Kidney (tissue), 14 donors: ENCODE data around the gene CHEK2. TPM values are rescaled to one million over a fixed set of nuclear protein-coding genes. Genes with fewer than 3 reads are reported as not detected.
A peak's percentile ranks its signal among the peaks of the same experiment; 100 is the strongest.

Experiments
- DNase-seq, 5 donors: peaks; one replicate each; pipeline ENCODE4 v3.0.0-alpha.2; 2013 to 2020
- FAIRE-seq: peaks from 2 replicates; lab custom pipeline; 2012; peaks lifted over from hg19 to GRCh38; lab: Jason Lieb, UNC
- H3K27ac ChIP-seq, 2 donors: one replicate each; pipeline ENCODE4 v1.7.0; 2013; ENCODE audit warnings: low read depth in 2 of 2, low read length in 2 of 2, inconsistent platforms in 1 of 2
- H3K27me3 ChIP-seq: one replicate; pipeline ENCODE4 v1.7.1; 2013; ENCODE audit warnings: low read length, inconsistent platforms; ENCODE audit not compliant: control insufficient read depth, insufficient read depth
- H3K36me3 ChIP-seq, 3 donors: one replicate each; pipeline versions ENCODE4 v1.7.0 to v1.7.1; 2013; ENCODE audit warnings: low read length in 3 of 3, control low read depth in 1 of 3, inconsistent platforms in 1 of 3; ENCODE audit not compliant: insufficient read depth in 3 of 3, control insufficient read depth in 2 of 3
- H3K4me1 ChIP-seq, 3 donors: one replicate each; pipeline versions ENCODE4 v1.7.0 to v1.7.1; 2013; ENCODE audit warnings: low read length in 3 of 3, inconsistent platforms in 1 of 3, low read depth in 1 of 3; ENCODE audit not compliant: control insufficient read depth in 2 of 3, insufficient read depth in 2 of 3
- H3K4me3 ChIP-seq, 3 donors: one replicate each; pipeline versions ENCODE4 v1.7.0 to v1.8.1; 2013; ENCODE audit warnings: low read length in 3 of 3, control low read depth in 1 of 3, inconsistent platforms in 1 of 3
- H3K9ac ChIP-seq, 3 donors: one replicate each; pipeline versions ENCODE4 v1.7.0 to v1.7.1; 2013; ENCODE audit warnings: low read length in 3 of 3, control low read depth in 1 of 3, inconsistent platforms in 1 of 3
- H3K9me3 ChIP-seq, 3 donors: one replicate each; pipeline versions ENCODE4 v1.7.0 to v1.7.1; 2013; ENCODE audit warnings: low read length in 3 of 3, control low read depth in 1 of 3, inconsistent platforms in 1 of 3; ENCODE audit not compliant: control insufficient read depth in 2 of 3, insufficient read depth in 1 of 3
- CTCF ChIP-seq: IDR thresholded peaks from 3 replicates; pipeline ENCODE4 v1.5.1; 2012; ENCODE audit warnings: mild to moderate bottlenecking, moderate library complexity, borderline replicate concordance; ENCODE audit not compliant: insufficient read depth; ENCODE audit errors: extremely low read depth
- intact Hi-C: fragments of 100-400 bp; cut with DNase I; formaldehyde crosslinking; loops from one replicate; pipeline ENCODE4 v1.11.1; 2022
- polyA plus RNA-seq: library from polyadenylated mRNA; stranded (reverse); fragments of 350-450 nt; fragmentation: Illumina TruSeq; extraction: RNeasy Lipid Tissue Mini Kit (QIAGEN cat#74804); gene quantifications from one replicate; pipeline ENCODE4 v1.2.3, GENCODE V29; 2014; ENCODE audit warnings: low read depth, low replicate concordance; ENCODE audit not compliant: insufficient read depth
- total RNA-seq: library from RNA; stranded (reverse); fragmentation: NEBNext Ultra II Directional; extraction: Animal tissue kit (Norgen Biotek cat#: 25700); gene quantifications from one replicate; pipeline ENCODE4 v1.2.1, GENCODE V29; 2021
- donor health status: control.
- donor health status: control.
- donor health status: control.
- donor health status: control.
- donor health status: control.
- donor health status: DM: yes; HTN: yes; CAD: no.
- donor health status: Normal renal cell carcinoma (clear cell type).

Gene CHEK2
- total and polyA plus RNA-seq, 2 donors from 2014 or later: 4.6 to 10.1 TPM

- H3K9me3 ChIP-seq: no peaks in the 10 kb centered on the region
- no peaks in the 10 kb centered on the region for H3K4me1 ChIP-seq
- no peak overlapping the region for H3K4me3 ChIP-seq
- no peak overlapping the region for H3K27ac ChIP-seq
- DNase-seq (no peak), FAIRE-seq (no peak)
- TF ChIP-seq CTCF: no peak
- intact Hi-C loops: no loop called here
- H3K36me3 ChIP-seq: no peaks in the 10 kb centered on the region
- no peak overlapping the region for H3K9ac ChIP-seq
- H3K27me3 ChIP-seq: no peaks in the 10 kb centered on the region
Measured at GRCh38 chr22:28710107-28710506, 31.5 kb downstream of the CHEK2 start.

GRCh38 chr22:28706845-28707244, 34.8 kb downstream of the CHEK2 start:
- H3K4me3 ChIP-seq: no peak overlapping the region
- H3K4me1 ChIP-seq: no peaks in the 10 kb centered on the region
- FAIRE-seq: no peak
- H3K9me3 ChIP-seq: no peaks in the 10 kb centered on the region
- H3K27me3 ChIP-seq: no peaks in the 10 kb centered on the region
- H3K27ac ChIP-seq: no peak overlapping the region
- intact Hi-C loops: no loop called here
- H3K36me3 ChIP-seq: no peaks in the 10 kb centered on the region
- no peak overlapping the region for H3K9ac ChIP-seq
- TF ChIP-seq CTCF: no peak
- DNase-seq: peak in 2 of 5 donors; percentile 10 to 14

- intact Hi-C loops: no loop called here
- no peak for FAIRE-seq
Measured at GRCh38 chr22:28703436-28703835, 38.2 kb downstream of the CHEK2 start.

More at GRCh38 chr22:28703436-28703835, 38.2 kb downstream of the CHEK2 start:
- no peaks in the 10 kb centered on the region for H3K9me3 ChIP-seq
- H3K27me3 ChIP-seq: no peaks in the 10 kb centered on the region
- TF ChIP-seq CTCF: no peak
- no peak overlapping the region for H3K4me3 ChIP-seq
- no peaks in the 10 kb centered on the region for H3K4me1 ChIP-seq
- DNase-seq: no peak
- no peak overlapping the region for H3K9ac ChIP-seq
- no peaks in the 10 kb centered on the region for H3K36me3 ChIP-seq
- H3K27ac ChIP-seq: no peak overlapping the region
